IMR-90 (cell line): Measurements from ENCODE around the gene ABCC8.

ENCODE experiments used
- BHLHE40 ChIP-seq: fragments of 150-350 bp; IDR thresholded peaks from 2 replicates; pipeline ENCODE4 v1.6.1; 2016; ENCODE audit warnings: mild to moderate bottlenecking, low read depth, low read length
- CEBPB ChIP-seq: IDR thresholded peaks from 2 replicates; pipeline ENCODE4 v1.6.1; 2012; ENCODE audit warnings: low read depth, low read length, improper control_type of control experiment
- MAZ ChIP-seq: IDR thresholded peaks from 2 replicates; pipeline ENCODE4 v1.6.1; 2012; ENCODE audit warnings: low read depth, mild to moderate bottlenecking, low read length, improper control_type of control experiment, moderate library complexity, borderline replicate concordance
- MXI1 ChIP-seq: IDR thresholded peaks from 2 replicates; pipeline ENCODE4 v1.6.1; 2012; ENCODE audit warnings: low read depth, mild to moderate bottlenecking, low read length, moderate library complexity, borderline replicate concordance
- NFE2L2 ChIP-seq: fragments of 150-350 bp; IDR thresholded peaks from 2 replicates; pipeline ENCODE4 v1.6.1; 2016; ENCODE audit warnings: low read depth, mild to moderate bottlenecking, low read length
- POLR2A ChIP-seq: IDR thresholded peaks from 2 replicates; pipeline ENCODE4 v1.6.1; 2012; ENCODE audit warnings: mild to moderate bottlenecking, low read depth, low read length
- RAD21 ChIP-seq: IDR thresholded peaks from 2 replicates; pipeline ENCODE4 v1.6.1; 2012; ENCODE audit warnings: low read length, improper control_type of control experiment
- RCOR1 ChIP-seq: IDR thresholded peaks from 2 replicates; pipeline ENCODE4 v1.6.1; 2012; ENCODE audit warnings: mild to moderate bottlenecking, low read length, improper control_type of control experiment; ENCODE audit not compliant: insufficient replicate concordance
- RFX5 ChIP-seq: IDR thresholded peaks from 2 replicates; pipeline ENCODE4 v1.8.0; 2012; ENCODE audit warnings: low read depth, mild to moderate bottlenecking, low read length, moderate library complexity
- TF ChIP-seq, protein P1 (sequence below): conservative IDR thresholded peaks from 2 replicates; pipeline ENCODE4 v1.5.1; 2012; ENCODE audit warnings: mild to moderate bottlenecking, low read depth, low read length, improper control_type of control experiment
- TF ChIP-seq, protein P2 (sequence below): fragments of 150-350 bp; IDR thresholded peaks from 2 replicates; pipeline ENCODE4 v1.6.1; 2016; ENCODE audit warnings: low read depth, mild to moderate bottlenecking, low read length, moderate library complexity, borderline replicate concordance
- TF ChIP-seq, protein P3 (sequence below): fragments of 150-350 bp; IDR thresholded peaks from 2 replicates; pipeline ENCODE4 v1.6.1; 2017; ENCODE audit warnings: mild to moderate bottlenecking, antibody characterized with exemption, low read length, low read depth

DNA sequence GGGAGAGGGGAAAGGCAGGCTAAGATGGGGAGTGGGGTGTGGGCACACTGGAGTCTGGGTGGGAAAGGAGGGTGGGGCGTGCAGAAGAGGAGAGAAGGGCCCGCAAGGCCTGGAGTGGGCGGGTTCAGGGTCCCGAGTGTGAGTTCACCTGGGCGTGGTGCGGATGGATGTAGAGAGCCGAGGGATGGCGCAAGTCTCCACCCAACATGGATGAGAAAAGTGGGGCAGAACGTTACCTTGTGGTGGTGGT lies 364 bp upstream of the ABCC8 start:
- TF ChIP-seq CEBPB (no peak), POLR2A (no peak), BHLHE40 (no peak), MXI1 (no peak), RAD21 (no peak), MAZ (no peak), RCOR1 (no peak), NFE2L2 (no peak), RFX5 (no peak)
- TF ChIP-seq, protein P1, sequence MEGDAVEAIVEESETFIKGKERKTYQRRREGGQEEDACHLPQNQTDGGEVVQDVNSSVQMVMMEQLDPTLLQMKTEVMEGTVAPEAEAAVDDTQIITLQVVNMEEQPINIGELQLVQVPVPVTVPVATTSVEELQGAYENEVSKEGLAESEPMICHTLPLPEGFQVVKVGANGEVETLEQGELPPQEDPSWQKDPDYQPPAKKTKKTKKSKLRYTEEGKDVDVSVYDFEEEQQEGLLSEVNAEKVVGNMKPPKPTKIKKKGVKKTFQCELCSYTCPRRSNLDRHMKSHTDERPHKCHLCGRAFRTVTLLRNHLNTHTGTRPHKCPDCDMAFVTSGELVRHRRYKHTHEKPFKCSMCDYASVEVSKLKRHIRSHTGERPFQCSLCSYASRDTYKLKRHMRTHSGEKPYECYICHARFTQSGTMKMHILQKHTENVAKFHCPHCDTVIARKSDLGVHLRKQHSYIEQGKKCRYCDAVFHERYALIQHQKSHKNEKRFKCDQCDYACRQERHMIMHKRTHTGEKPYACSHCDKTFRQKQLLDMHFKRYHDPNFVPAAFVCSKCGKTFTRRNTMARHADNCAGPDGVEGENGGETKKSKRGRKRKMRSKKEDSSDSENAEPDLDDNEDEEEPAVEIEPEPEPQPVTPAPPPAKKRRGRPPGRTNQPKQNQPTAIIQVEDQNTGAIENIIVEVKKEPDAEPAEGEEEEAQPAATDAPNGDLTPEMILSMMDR, result no peak
- TF ChIP-seq, protein P2, sequence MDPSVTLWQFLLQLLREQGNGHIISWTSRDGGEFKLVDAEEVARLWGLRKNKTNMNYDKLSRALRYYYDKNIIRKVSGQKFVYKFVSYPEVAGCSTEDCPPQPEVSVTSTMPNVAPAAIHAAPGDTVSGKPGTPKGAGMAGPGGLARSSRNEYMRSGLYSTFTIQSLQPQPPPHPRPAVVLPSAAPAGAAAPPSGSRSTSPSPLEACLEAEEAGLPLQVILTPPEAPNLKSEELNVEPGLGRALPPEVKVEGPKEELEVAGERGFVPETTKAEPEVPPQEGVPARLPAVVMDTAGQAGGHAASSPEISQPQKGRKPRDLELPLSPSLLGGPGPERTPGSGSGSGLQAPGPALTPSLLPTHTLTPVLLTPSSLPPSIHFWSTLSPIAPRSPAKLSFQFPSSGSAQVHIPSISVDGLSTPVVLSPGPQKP, result no peak
- TF ChIP-seq, protein P3, sequence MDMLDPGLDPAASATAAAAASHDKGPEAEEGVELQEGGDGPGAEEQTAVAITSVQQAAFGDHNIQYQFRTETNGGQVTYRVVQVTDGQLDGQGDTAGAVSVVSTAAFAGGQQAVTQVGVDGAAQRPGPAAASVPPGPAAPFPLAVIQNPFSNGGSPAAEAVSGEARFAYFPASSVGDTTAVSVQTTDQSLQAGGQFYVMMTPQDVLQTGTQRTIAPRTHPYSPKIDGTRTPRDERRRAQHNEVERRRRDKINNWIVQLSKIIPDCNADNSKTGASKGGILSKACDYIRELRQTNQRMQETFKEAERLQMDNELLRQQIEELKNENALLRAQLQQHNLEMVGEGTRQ, result no peak
